H1 (cell line): Measurements from ENCODE around the gene CDK9. TPM values are rescaled to one million over a fixed set of nuclear protein-coding genes. Genes with fewer than 3 reads are reported as not detected.

Experiments
- CTCF ChIA-PET: fragments of 300-600 bp; sonication (Branson Sonifier 250); formaldehyde crosslinking; loops from one replicate; lab custom pipeline; 2021; ENCODE audit not compliant: partially characterized antibody; lab: Charles Lee
- POLR2A ChIA-PET: fragments of 300-600 bp; sonication (Branson Sonifier 250); formaldehyde crosslinking; loops from one replicate; lab custom pipeline; 2021; ENCODE audit warnings: inconsistent platforms; ENCODE audit not compliant: partially characterized antibody; lab: Charles Lee
- DNase-seq, 2 experiments: peaks; one replicate each; pipeline versions ENCODE4 v3.0.0 to v3.0.0-alpha.2; 2010 to 2022; ENCODE audit warnings: low spot score in 2 of 2, low read depth in 1 of 2, mixed read lengths in 1 of 2
- FAIRE-seq: peaks from 2 replicates; lab custom pipeline; 2011; peaks lifted over from hg19 to GRCh38; lab: Jason Lieb, UNC
- H2AFZ ChIP-seq: 2 replicates; pipeline ENCODE4 v1.8.1; 2012; ENCODE audit warnings: low read length, inconsistent platforms
- H2AK5ac ChIP-seq: 2 replicates; pipeline ENCODE4 v1.6.1; 2013; ENCODE audit warnings: low read depth, low read length
- H2BK120ac ChIP-seq: replicated peaks from 2 replicates; pipeline ENCODE3; 2013; ENCODE audit warnings: low read depth, low read length, inconsistent platforms
- H2BK12ac ChIP-seq: 2 replicates; pipeline ENCODE4 v1.6.1; 2013; ENCODE audit warnings: low read depth, low read length
- H2BK15ac ChIP-seq: 2 replicates; pipeline ENCODE4 v1.6.1; 2013; ENCODE audit warnings: low read length
- H2BK20ac ChIP-seq: 2 replicates; pipeline ENCODE4 v1.6.1; 2013; ENCODE audit warnings: low read length
- H2BK5ac ChIP-seq: 2 replicates; pipeline ENCODE4 v1.6.1; 2013; ENCODE audit warnings: low read depth, low read length
- H3K14ac ChIP-seq: 2 replicates; pipeline ENCODE4 v1.6.1; 2013; ENCODE audit warnings: inconsistent platforms; ENCODE audit not compliant: insufficient read length
- H3K18ac ChIP-seq: 2 replicates; pipeline ENCODE4 v1.6.1; 2013; ENCODE audit warnings: low read length; ENCODE audit errors: extremely low read depth
- H3K23ac ChIP-seq: 2 replicates; pipeline ENCODE4 v1.6.1; 2013; ENCODE audit warnings: inconsistent platforms; ENCODE audit not compliant: insufficient read length
- H3K23me2 ChIP-seq: 2 replicates; pipeline ENCODE4 v1.6.1; 2013; ENCODE audit warnings: low read depth, low read length
- H3K27ac ChIP-seq: 2 replicates; pipeline ENCODE4 v1.6.1; 2011; ENCODE audit warnings: low read depth, low read length, inconsistent platforms
- H3K27me3 ChIP-seq, 4 experiments: replicated peaks in 1 of 4; 1 replicate in 1 of 4; 2 replicates in 3 of 4; pipeline versions ENCODE4 v1.6.1 to v1.8.1; 2011 to 2013; ENCODE audit warnings: low read length in 3 of 4, mild to moderate bottlenecking in 3 of 4, inconsistent platforms in 2 of 4, mixed read lengths in 2 of 4, moderate library complexity in 1 of 4; ENCODE audit not compliant: control insufficient read depth in 3 of 4, insufficient read depth in 3 of 4; ENCODE audit errors: extremely low read depth in 1 of 4
- H3K36me3 ChIP-seq, 4 experiments: 2 replicates each; pipeline versions ENCODE4 v1.6.1 to v1.8.1; 2011 to 2013; ENCODE audit warnings: mild to moderate bottlenecking in 4 of 4, low read length in 3 of 4, moderate library complexity in 2 of 4, control low read depth in 1 of 4, inconsistent platforms in 1 of 4; ENCODE audit not compliant: insufficient read depth in 4 of 4, control insufficient read depth in 2 of 4
- H3K4ac ChIP-seq: replicated peaks from 2 replicates; pipeline ENCODE3; 2013; ENCODE audit warnings: low read length, low read depth, mixed read lengths, inconsistent platforms; ENCODE audit not compliant: insufficient read length
- H3K4me1 ChIP-seq, 4 experiments: replicated peaks in 1 of 4; 1 replicate in 1 of 4; 2 replicates in 3 of 4; pipeline versions ENCODE4 v1.6.1 to v1.8.1; 2011 to 2013; ENCODE audit warnings: low read length in 3 of 4, inconsistent platforms in 2 of 4, mixed read lengths in 1 of 4; ENCODE audit not compliant: insufficient read depth in 4 of 4, control insufficient read depth in 3 of 4
- H3K4me2 ChIP-seq, 2 experiments: 2 replicates each; pipeline versions ENCODE4 v1.6.1 to v1.8.1; 2011 to 2013; ENCODE audit warnings: low read depth in 2 of 2, low read length in 2 of 2, control low read depth in 1 of 2, inconsistent platforms in 1 of 2, mild to moderate bottlenecking in 1 of 2; ENCODE audit not compliant: insufficient read depth in 1 of 2
- H3K4me3 ChIP-seq, 4 experiments: fragments of 200-600, 300-600 bp in 1 of 4; sonication (generic), shearing (Covaris generic), sonication (Bioruptor Twin) in 1 of 4; 2 replicates each; pipeline versions ENCODE4 v1.5.1 to v1.8.1; 2011 to 2016; ENCODE audit warnings: low read length in 4 of 4, low read depth in 3 of 4, control low read depth in 2 of 4, inconsistent platforms in 2 of 4, mild to moderate bottlenecking in 2 of 4, mixed read lengths in 1 of 4, moderate library complexity in 1 of 4; ENCODE audit not compliant: insufficient read depth in 2 of 4; ENCODE audit errors: extremely low read depth in 1 of 4
- H3K56ac ChIP-seq: replicated peaks from 2 replicates; pipeline ENCODE3; 2013; ENCODE audit warnings: low read depth, mild to moderate bottlenecking, mixed read lengths, low read length, inconsistent platforms; ENCODE audit not compliant: insufficient read length
- H3K79me1 ChIP-seq: 2 replicates; pipeline ENCODE4 v1.6.1; 2013; ENCODE audit warnings: low read depth, low read length, control low read depth
- H3K79me2 ChIP-seq, 2 experiments: 2 replicates each; pipeline versions ENCODE4 v1.6.1 to v1.8.1; 2012 to 2013; ENCODE audit warnings: low read length in 2 of 2, mild to moderate bottlenecking in 2 of 2, inconsistent platforms in 1 of 2; ENCODE audit not compliant: insufficient read depth in 2 of 2, control insufficient read depth in 1 of 2
- H3K9ac ChIP-seq, 4 experiments: replicated peaks in 1 of 4; 1 replicate in 1 of 4; 2 replicates in 3 of 4; pipeline versions ENCODE4 v1.6.1 to v1.8.1; 2011 to 2013; ENCODE audit warnings: low read depth in 3 of 4, low read length in 3 of 4, control low read depth in 2 of 4, mild to moderate bottlenecking in 2 of 4, moderate library complexity in 2 of 4, inconsistent platforms in 1 of 4; ENCODE audit errors: extremely low read depth in 1 of 4
- H3K9me3 ChIP-seq, 2 experiments: 2 replicates each; pipeline versions ENCODE4 v1.6.1 to v1.8.1; 2012 to 2013; ENCODE audit warnings: mild to moderate bottlenecking in 2 of 2, moderate library complexity in 2 of 2, control low read depth in 1 of 2, inconsistent platforms in 1 of 2, low read depth in 1 of 2, low read length in 1 of 2, mixed read lengths in 1 of 2; ENCODE audit not compliant: insufficient read depth in 2 of 2
- H4K20me1 ChIP-seq, 2 experiments: replicated peaks in 1 of 2; 2 replicates each; pipeline versions ENCODE3 to v1.8.1; 2011 to 2013; ENCODE audit warnings: inconsistent platforms in 2 of 2, low read length in 2 of 2, mild to moderate bottlenecking in 1 of 2; ENCODE audit not compliant: insufficient read depth in 2 of 2, control insufficient read depth in 1 of 2
- H4K5ac ChIP-seq: 2 replicates; pipeline ENCODE4 v1.6.1; 2013; ENCODE audit warnings: low read length, low read depth, mixed read lengths, inconsistent platforms; ENCODE audit not compliant: insufficient read length
- H4K8ac ChIP-seq: 2 replicates; pipeline ENCODE4 v1.8.0; 2013; ENCODE audit warnings: mild to moderate bottlenecking, moderate library complexity, low read length, inconsistent platforms; ENCODE audit not compliant: insufficient read depth; ENCODE audit errors: extremely low read depth
- H4K91ac ChIP-seq: replicated peaks from 2 replicates; pipeline ENCODE3; 2013; ENCODE audit warnings: low read length, mixed read lengths, inconsistent platforms; ENCODE audit not compliant: insufficient read length
- CHD1 ChIP-seq: IDR thresholded peaks from 2 replicates; pipeline ENCODE4 v1.6.1; 2012; ENCODE audit warnings: low read depth, low read length, improper control_type of control experiment
- POLR2A ChIP-seq, 2 experiments: IDR thresholded peaks; 1 replicate in 1 of 2; 2 replicates in 1 of 2; pipeline ENCODE4 v1.6.1; 2011; ENCODE audit warnings: low read depth in 2 of 2, low read length in 2 of 2, mild to moderate bottlenecking in 2 of 2; ENCODE audit errors: control extremely low read depth in 1 of 2
- WGBS, 2 experiments: shearing (Covaris generic) in 1 of 2; methylation state at CpG; one replicate each; pipeline versions ENCODE4 v1.1.6 to v1.1.7; 2013 to 2015; ENCODE audit warnings: low lambda C conversion rate in 2 of 2, mixed read lengths in 2 of 2, inconsistent platforms in 1 of 2, low coverage in 1 of 2, missing lambda C conversion rate in 1 of 2; ENCODE audit not compliant: insufficient replicate concordance in 2 of 2, insufficient coverage in 1 of 2, insufficient read length in 1 of 2; ENCODE audit errors: extremely low coverage in 1 of 2, missing lambda C conversion rate in 1 of 2; 5-methylcytosine and 5-hydroxymethylcytosine counted together
- polyA plus RNA-seq, 7 experiments: library from polyadenylated mRNA; depleted of rRNA in 3 of 7; stranded (reverse) in 5 of 7; unstranded in 2 of 7; fragments of >200 nt in 5 of 7; fragments of 200-250 nt in 2 of 7; gene quantifications; 1 replicate in 5 of 7; 2 replicates in 1 of 7; 4 replicates in 1 of 7; pipeline versions ENCODE4 v1.2.1 to v1.2.3, GENCODE V29; 2011 to 2013; ENCODE audit warnings: missing spikeins in 2 of 7, mixed read lengths in 2 of 7
- total RNA-seq: library from RNA; stranded (reverse); fragmentation: NEBNext Ultra II Directional; extraction: Animal tissue kit (Norgen Biotek cat#: 25700); gene quantifications from 2 replicates; pipeline ENCODE4 v1.2.1, GENCODE V29; 2021

CDK9 gene
- total and polyA plus RNA-seq, 2 of the 8 experiments (the other 6 are each of a cell fraction or from before 2014, with no cell fraction given), result 69.1 to 87.5 TPM

- 0 out of 2 replicates have a peak, but pooled peaks cover 2% of the 10 kb centered on the region for H3K79me1 ChIP-seq
- no peak overlapping the region for H2BK120ac ChIP-seq
- H3K27me3 ChIP-seq, result no peaks in the 10 kb centered on the region
- H3K4me2 ChIP-seq, result no peak overlapping the region
- no peak overlapping the region for H2AFZ ChIP-seq
- H4K20me1 ChIP-seq, result peaks cover 2 to 11% of the 10 kb centered on the region in 2 experiments
- H3K9ac ChIP-seq, result no peak overlapping the region
- H3K23me2 ChIP-seq, result no peaks in the 10 kb centered on the region
- no peak overlapping the region for H4K91ac ChIP-seq
- POLR2A ChIA-PET, result interaction anchor here (0.8 to 6.7 kb wide), 3 partner anchors 9 to 54 kb away, joined by 3 to 34 read pairs (median 5); no protein-coding TSS in a partner anchor
- CTCF ChIA-PET, result interaction anchor here (1.2 to 2.4 kb wide), 7 partner anchors 9 to 105 kb away, joined by 3 to 11 read pairs (median 4); no protein-coding TSS in a partner anchor
- no peak overlapping the region for H3K23ac ChIP-seq
- H3K4ac ChIP-seq, result no peak overlapping the region
- no peaks in the 10 kb centered on the region for H3K9me3 ChIP-seq
- 95% methylated on average over 33 of the region's 33 CpGs; no CpG with 5 or more reads in 1 of the 2 experiments for WGBS, 2 experiments
- DNase-seq, result no peak
- H2BK20ac ChIP-seq, result no peak overlapping the region
- H2BK5ac ChIP-seq, result no peak overlapping the region
- no peak overlapping the region for H2AK5ac ChIP-seq
- no peak overlapping the region for H3K56ac ChIP-seq
- no peak overlapping the region for H3K4me3 ChIP-seq
- H3K14ac ChIP-seq, result no peak overlapping the region
- H2BK15ac ChIP-seq, result no peak overlapping the region
- H3K36me3 ChIP-seq, result peaks cover 10 to 23% (median 17%) of the 10 kb centered on the region in 4 experiments; a peak in 7 of 8 replicates
- no peak overlapping the region for H3K27ac ChIP-seq
- no peak overlapping the region for H3K18ac ChIP-seq
- H3K79me2 ChIP-seq, result no peaks in the 10 kb centered on the region
- H4K8ac ChIP-seq, result peak overlapping the region; percentile 51
- H4K5ac ChIP-seq, result no peak overlapping the region
- FAIRE-seq, result no peak
- H3K4me1 ChIP-seq, result no peaks in the 10 kb centered on the region
- H2BK12ac ChIP-seq, result no peak overlapping the region
- TF ChIP-seq POLR2A (IDR thresholded peaks at IDR 0.05; ENCODE audit: control extremely low read depth in 1 of 2, low read depth in 2 of 2, low read length in 2 of 2) (0 out of 3 replicates have a peak, but pooled peaks of 1 of the 2 experiments have one; percentile 6), CHD1 (no peak)
Measured at GRCh38 chr9:127815512-127816361, 29.9 kb downstream of the CDK9 start.
